HG02973 (cell line): ENCODE measurements around the gene SIRT7.

Experiments
- ATAC-seq: cut with Tn5 transposase; IDR thresholded peaks from one replicate; pipeline ENCODE4 v1.9.1; 2021; ENCODE audit warnings: moderate library complexity; ENCODE audit not compliant: unreplicated experiment

Gene SIRT7

GRCh38 chr17:81906476-81907218 is 11.3 kb downstream of the SIRT7 start:
- no peak for ATAC-seq

GRCh38 chr17:81905993-81906392 is 12.0 kb downstream of the SIRT7 start:
- ATAC-seq = no peak

- ATAC-seq = no peak
Measured at GRCh38 chr17:81905424-81905875, 12.5 kb downstream of the SIRT7 start.

GRCh38 chr17:81904600-81905423 is 13.2 kb downstream of the SIRT7 start:
- no peak for ATAC-seq

GRCh38 chr17:81903896-81904599 is 13.9 kb downstream of the SIRT7 start:
- ATAC-seq = no peak

GRCh38 chr17:81903415-81903831 is 14.6 kb downstream of the SIRT7 start:
- ATAC-seq = no peak

GRCh38 chr17:81902653-81903414 is 15.1 kb downstream of the SIRT7 start:
- no peak for ATAC-seq

GRCh38 chr17:81902023-81902652 is 15.8 kb downstream of the SIRT7 start, which contains the start of gene NPB:
TSS of gene NPB (plus strand) at chr17:81902238. CDS start at chr17:81902278, 40 bp downstream.
- ATAC-seq = no peak

- no peak for ATAC-seq
Measured at GRCh38 chr17:81901167-81902022, 16.6 kb downstream of the SIRT7 start.

- no peak for ATAC-seq
Measured at GRCh38 chr17:81900181-81900820, 17.7 kb downstream of the SIRT7 start.

- ATAC-seq = no peak
Measured at GRCh38 chr17:81899514-81900166, 18.3 kb downstream of the SIRT7 start.

GRCh38 chr17:81898885-81899284 is 19.1 kb downstream of the SIRT7 start:
- no peak for ATAC-seq

- no peak for ATAC-seq
Measured at GRCh38 chr17:81898029-81898866, 19.7 kb downstream of the SIRT7 start.

GRCh38 chr17:81895400-81895799 is 22.6 kb downstream of the SIRT7 start:
- ATAC-seq = no peak

GRCh38 chr17:81891303-81891552 is 26.7 kb downstream of the SIRT7 start:
- ATAC-seq = peak; percentile 27

- ATAC-seq = no peak
Measured at GRCh38 chr17:81890447-81891302, 27.3 kb downstream of the SIRT7 start.

GRCh38 chr17:81889602-81890001 is 28.4 kb downstream of the SIRT7 start:
- ATAC-seq = no peak
